NB4 (cell line): ENCODE data around the gene ACSF2.

ENCODE experiments used
- DNase-seq: peaks from one replicate; pipeline ENCODE4 v3.0.0; 2010; ENCODE audit warnings: low read depth
- H3K4me3 ChIP-seq: one replicate; pipeline ENCODE4 v1.5.1; 2011; ENCODE audit warnings: mild to moderate bottlenecking, low read depth, low read length, moderate library complexity
- MYC ChIP-seq: IDR thresholded peaks from 2 replicates; pipeline ENCODE4 v1.6.1; 2011; ENCODE audit warnings: low read depth, low read length
- POLR2A ChIP-seq: IDR thresholded peaks from 2 replicates; pipeline ENCODE4 v1.6.1; 2011; ENCODE audit warnings: mild to moderate bottlenecking; ENCODE audit not compliant: insufficient read length; ENCODE audit errors: extremely low read depth
- TF ChIP-seq, protein P1 (sequence below): IDR thresholded peaks from 2 replicates; pipeline ENCODE4 v1.6.1; 2011; ENCODE audit warnings: low read depth, low read length
- TF ChIP-seq, protein P2 (sequence below): IDR thresholded peaks from one replicate; pipeline ENCODE4 v1.5.1; 2012; ENCODE audit warnings: low read depth, low read length

The ACSF2 gene

DNA sequence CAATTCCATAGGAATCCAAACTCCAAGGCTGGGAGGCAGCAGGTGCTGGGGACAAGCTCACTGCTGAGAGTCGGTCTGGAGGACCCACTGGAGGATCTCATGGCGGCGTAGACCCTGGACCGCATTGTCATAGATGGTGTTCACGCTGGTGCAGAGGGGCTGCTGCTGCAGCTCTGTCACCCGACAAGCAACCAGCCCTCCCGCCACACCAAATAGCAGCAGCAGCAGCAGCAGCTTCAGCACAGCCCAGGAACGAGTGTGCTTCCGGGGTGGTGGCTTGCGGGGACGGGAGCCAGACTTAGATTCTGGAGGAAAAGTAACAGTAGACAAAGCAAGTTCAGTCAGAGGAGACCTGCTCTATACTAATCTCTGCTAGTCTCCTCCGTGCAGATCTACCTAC lies 43.1 kb upstream of the ACSF2 start:
- TF ChIP-seq, protein P1, sequence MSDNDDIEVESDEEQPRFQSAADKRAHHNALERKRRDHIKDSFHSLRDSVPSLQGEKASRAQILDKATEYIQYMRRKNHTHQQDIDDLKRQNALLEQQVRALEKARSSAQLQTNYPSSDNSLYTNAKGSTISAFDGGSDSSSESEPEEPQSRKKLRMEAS = no peak
- TF ChIP-seq, protein P2, sequence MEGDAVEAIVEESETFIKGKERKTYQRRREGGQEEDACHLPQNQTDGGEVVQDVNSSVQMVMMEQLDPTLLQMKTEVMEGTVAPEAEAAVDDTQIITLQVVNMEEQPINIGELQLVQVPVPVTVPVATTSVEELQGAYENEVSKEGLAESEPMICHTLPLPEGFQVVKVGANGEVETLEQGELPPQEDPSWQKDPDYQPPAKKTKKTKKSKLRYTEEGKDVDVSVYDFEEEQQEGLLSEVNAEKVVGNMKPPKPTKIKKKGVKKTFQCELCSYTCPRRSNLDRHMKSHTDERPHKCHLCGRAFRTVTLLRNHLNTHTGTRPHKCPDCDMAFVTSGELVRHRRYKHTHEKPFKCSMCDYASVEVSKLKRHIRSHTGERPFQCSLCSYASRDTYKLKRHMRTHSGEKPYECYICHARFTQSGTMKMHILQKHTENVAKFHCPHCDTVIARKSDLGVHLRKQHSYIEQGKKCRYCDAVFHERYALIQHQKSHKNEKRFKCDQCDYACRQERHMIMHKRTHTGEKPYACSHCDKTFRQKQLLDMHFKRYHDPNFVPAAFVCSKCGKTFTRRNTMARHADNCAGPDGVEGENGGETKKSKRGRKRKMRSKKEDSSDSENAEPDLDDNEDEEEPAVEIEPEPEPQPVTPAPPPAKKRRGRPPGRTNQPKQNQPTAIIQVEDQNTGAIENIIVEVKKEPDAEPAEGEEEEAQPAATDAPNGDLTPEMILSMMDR = no peak
- no peak for TF ChIP-seq POLR2A
- TF ChIP-seq MYC = no peak

GRCh38 chr17:50386510-50386909 lies 39.5 kb upstream of the ACSF2 start:
- TF ChIP-seq, protein P2 = no peak
- no peak for TF ChIP-seq POLR2A
- TF ChIP-seq, protein P1 = no peak
- TF ChIP-seq MYC = no peak
- H3K4me3 ChIP-seq = no peak overlapping the region
- no peak for DNase-seq

More for the DNA sequence above, 43.1 kb upstream of the ACSF2 start:
- DNase-seq = no peak
- H3K4me3 ChIP-seq = no peak overlapping the region

GRCh38 chr17:50388728-50389127 lies 37.3 kb upstream of the ACSF2 start:
- no peak overlapping the region for H3K4me3 ChIP-seq
- TF ChIP-seq MYC (no peak), POLR2A (no peak)
- TF ChIP-seq, protein P2 = no peak
- TF ChIP-seq, protein P1 = no peak
- DNase-seq = no peak

GRCh38 chr17:50389534-50389933 lies 36.5 kb upstream of the ACSF2 start:
- no peak for DNase-seq
- H3K4me3 ChIP-seq = no peak overlapping the region
- TF ChIP-seq, protein P1 = no peak
- TF ChIP-seq, protein P2 = no peak
- TF ChIP-seq POLR2A (no peak), MYC (no peak)

- no peak for DNase-seq
- TF ChIP-seq, protein P1 = no peak
- TF ChIP-seq POLR2A = no peak
- TF ChIP-seq, protein P2 = no peak
- no peak for TF ChIP-seq MYC
- H3K4me3 ChIP-seq = no peak overlapping the region
Observed at GRCh38 chr17:50392621-50393020, 33.4 kb upstream of the ACSF2 start.

- no peak for DNase-seq
- TF ChIP-seq, protein P1 = no peak
- TF ChIP-seq, protein P2 = no peak
- TF ChIP-seq POLR2A (no peak), MYC (no peak)
- no peak overlapping the region for H3K4me3 ChIP-seq
Observed at GRCh38 chr17:50393700-50394099, 32.3 kb upstream of the ACSF2 start.
